AG04450 (cell line): ENCODE data around the gene MSI2. TPM values are rescaled to one million over a fixed set of nuclear protein-coding genes. Genes with fewer than 3 reads are reported as not detected.

Experiments
- CTCF ChIA-PET: fragments of 300-600, 350-600 bp; formaldehyde crosslinking; extraction: SDS; loops from one replicate; lab custom pipeline; 2022; ENCODE audit warnings: antibody characterized with exemption, inconsistent platforms; lab: Charles Lee
- POLR2A ChIA-PET: fragments of 350-600 bp; formaldehyde crosslinking; extraction: SDS; loops from one replicate; lab custom pipeline; 2021; ENCODE audit warnings: antibody characterized with exemption, inconsistent platforms; lab: Yijun Ruan, JAX
- DNase-seq: peaks from one replicate; pipeline ENCODE4 v3.0.0-alpha.2; 2011; ENCODE audit warnings: low read depth, low spot score
- H3K27ac ChIP-seq: one replicate; pipeline ENCODE4 v1.5.1; 2012; ENCODE audit warnings: low read depth, low read length, control low read depth
- H3K27me3 ChIP-seq: one replicate; pipeline ENCODE4 v1.6.0; 2012; ENCODE audit warnings: low read length; ENCODE audit not compliant: control insufficient read depth, insufficient read depth
- H3K4me3 ChIP-seq: 2 replicates; pipeline ENCODE4 v1.5.1; 2011; ENCODE audit warnings: mild to moderate bottlenecking, low read depth, low read length, control low read depth
- H3K9me3 ChIP-seq: 2 replicates; pipeline ENCODE4 v1.5.1; 2012; ENCODE audit warnings: low read length; ENCODE audit not compliant: control insufficient read depth, insufficient read depth
- polyA plus RNA-seq: library from polyadenylated mRNA; depleted of rRNA; stranded (reverse); fragments of >200 nt; gene quantifications from 2 replicates; pipeline ENCODE4 v1.2.3, GENCODE V29; 2011
- TF ChIP-seq, protein P1 (sequence below): IDR thresholded peaks from 2 replicates; pipeline ENCODE4 v1.5.1; 2011; ENCODE audit warnings: low read depth, low read length, control low read depth, inconsistent platforms

Gene MSI2
- polyA plus RNA-seq, 1 experiment: 26.2 TPM

DNA sequence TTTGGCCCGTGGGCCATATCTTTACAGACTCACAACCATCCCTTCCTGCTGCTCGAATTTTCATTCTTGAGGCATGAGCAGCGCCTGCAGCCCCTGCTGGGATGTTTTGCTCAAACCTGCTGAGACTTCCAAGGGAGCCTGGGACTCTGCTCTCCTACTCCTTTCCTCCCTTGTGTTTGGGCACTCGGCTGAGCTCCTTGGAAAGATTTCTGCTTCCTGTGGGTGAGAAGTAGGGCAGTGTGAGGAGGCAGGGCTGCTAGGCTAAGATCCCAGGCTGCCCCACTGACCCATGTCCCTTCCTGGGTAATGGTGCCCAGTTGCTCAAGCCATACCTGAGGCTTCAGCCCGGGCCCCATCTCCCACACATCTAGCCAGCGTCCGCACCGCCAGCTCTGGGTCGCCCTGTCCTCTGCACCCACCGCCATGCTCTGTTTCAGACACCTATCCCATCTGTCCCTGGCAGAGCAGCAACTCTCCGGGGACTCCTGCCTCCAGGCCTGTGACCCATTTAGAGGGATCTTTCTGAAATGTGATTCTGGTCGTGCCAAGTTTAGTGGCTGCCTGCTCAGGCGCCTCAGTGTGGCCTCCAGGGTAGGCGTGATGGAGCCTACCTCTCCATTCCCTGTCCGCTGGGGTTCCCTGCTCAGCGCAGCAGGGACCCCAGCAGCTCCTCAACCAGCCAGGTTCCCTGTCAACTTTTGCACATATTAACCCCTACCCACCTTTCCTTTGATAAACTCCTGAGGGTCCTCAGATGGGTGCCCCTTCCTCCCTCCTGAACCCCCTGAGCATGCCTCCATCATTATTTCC is 298.7 kb downstream of the MSI2 start:
- H3K4me3 ChIP-seq: no peak overlapping the region
- no peak overlapping the region for H3K27ac ChIP-seq
- no peak for DNase-seq
- ChIA-PET CTCF (interaction anchor here (1.4 to 5.2 kb wide), 3 partner anchors 43 to 311 kb away, joined by 6 to 36 read pairs (median 13); no protein-coding TSS in a partner anchor), POLR2A (no interaction called here)
- H3K9me3 ChIP-seq: no peaks in the 10 kb centered on the region
- H3K27me3 ChIP-seq: no peaks in the 10 kb centered on the region
- TF ChIP-seq, protein P1, sequence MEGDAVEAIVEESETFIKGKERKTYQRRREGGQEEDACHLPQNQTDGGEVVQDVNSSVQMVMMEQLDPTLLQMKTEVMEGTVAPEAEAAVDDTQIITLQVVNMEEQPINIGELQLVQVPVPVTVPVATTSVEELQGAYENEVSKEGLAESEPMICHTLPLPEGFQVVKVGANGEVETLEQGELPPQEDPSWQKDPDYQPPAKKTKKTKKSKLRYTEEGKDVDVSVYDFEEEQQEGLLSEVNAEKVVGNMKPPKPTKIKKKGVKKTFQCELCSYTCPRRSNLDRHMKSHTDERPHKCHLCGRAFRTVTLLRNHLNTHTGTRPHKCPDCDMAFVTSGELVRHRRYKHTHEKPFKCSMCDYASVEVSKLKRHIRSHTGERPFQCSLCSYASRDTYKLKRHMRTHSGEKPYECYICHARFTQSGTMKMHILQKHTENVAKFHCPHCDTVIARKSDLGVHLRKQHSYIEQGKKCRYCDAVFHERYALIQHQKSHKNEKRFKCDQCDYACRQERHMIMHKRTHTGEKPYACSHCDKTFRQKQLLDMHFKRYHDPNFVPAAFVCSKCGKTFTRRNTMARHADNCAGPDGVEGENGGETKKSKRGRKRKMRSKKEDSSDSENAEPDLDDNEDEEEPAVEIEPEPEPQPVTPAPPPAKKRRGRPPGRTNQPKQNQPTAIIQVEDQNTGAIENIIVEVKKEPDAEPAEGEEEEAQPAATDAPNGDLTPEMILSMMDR: no peak

DNA sequence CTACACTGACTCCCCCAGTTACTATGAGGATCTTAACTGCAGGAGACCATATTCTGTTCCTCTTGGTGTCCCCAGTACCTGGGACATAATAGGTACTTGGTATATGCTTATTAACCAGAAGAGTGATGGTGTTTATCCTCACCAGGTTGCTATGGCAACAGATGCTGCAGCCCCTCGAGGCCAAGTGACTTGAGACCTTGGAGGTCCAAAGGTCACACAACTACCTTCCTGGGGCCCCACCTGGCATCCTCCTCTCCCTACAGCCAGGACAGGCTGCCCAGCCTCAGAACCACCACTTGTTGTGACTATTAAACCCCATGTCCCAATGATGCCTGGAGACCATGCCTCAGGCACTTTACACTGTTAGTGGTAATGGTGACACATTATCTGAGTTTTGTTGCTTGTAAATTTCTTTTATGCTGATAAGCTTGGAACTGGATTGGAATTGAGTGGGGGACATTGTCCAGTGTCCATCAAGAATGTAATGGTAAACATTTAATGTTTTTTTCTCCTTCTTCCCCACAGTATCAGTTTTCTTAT is 299.4 kb downstream of the MSI2 start:
- Histone ChIP-seq H3K9me3 (no peaks in the 10 kb centered on the region), H3K4me3 (no peak overlapping the region), H3K27me3 (no peaks in the 10 kb centered on the region), H3K27ac (no peak overlapping the region)
- ChIA-PET CTCF (interaction anchor here (1.1 to 5.2 kb wide), 4 partner anchors 42 to 313 kb away, joined by 5 to 36 read pairs (median 10); no protein-coding TSS in a partner anchor), POLR2A (no interaction called here)
- TF ChIP-seq, protein P1: no peak
- DNase-seq: no peak

DNA sequence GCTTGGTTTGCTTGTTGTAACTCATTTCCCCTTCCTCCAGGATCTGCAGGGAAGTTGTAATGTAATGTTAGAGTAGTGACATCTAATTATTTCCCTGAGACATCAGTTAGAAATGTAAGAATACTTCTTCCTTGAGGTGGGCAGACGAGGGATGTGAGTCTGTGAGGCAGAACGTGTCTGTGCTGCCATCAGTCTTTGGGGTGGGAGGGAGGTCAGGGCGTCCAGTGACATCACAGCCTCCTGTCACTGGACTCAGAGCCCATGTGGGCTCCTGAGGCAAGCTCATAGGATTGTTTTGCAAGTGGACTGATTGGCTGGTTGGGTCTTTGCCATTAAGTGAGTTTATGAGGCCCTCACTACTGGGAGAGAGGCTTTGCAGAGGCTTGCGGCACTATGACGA is 300.0 kb downstream of the MSI2 start:
- CTCF ChIA-PET: interaction anchor here (1.1 to 2.3 kb wide), 3 partner anchors 14 to 313 kb away, joined by 5 to 7 read pairs (median 5); no protein-coding TSS in a partner anchor

DNA sequence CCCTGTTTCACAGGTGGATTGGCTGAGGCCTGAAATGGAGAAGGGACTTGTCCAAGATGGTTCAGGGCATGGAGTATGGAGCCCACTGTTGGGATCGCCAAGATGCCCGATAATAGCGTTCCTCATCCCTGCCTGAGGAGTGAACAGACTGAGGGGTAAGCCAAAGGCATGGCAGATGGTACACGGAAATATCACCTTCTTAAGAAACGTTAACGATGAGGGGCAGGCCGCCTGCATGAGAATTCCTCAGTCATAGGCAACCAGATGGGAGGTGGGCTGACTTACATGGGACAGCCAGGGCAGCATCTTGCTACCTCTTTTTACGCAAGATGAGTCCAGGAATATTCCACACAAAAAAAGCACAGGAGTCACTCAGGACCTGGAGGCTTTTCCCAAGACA is 300.7 kb downstream of the MSI2 start:
- Histone ChIP-seq H3K27ac (no peak overlapping the region), H3K4me3 (no peak overlapping the region), H3K9me3 (no peaks in the 10 kb centered on the region), H3K27me3 (no peaks in the 10 kb centered on the region)
- ChIA-PET POLR2A (no interaction called here), CTCF (interaction anchor here (1.8 to 2.3 kb wide), 3 partner anchors 14 to 313 kb away, joined by 5 to 13 read pairs (median 7); no protein-coding TSS in a partner anchor)
- DNase-seq: no peak
- TF ChIP-seq, protein P1: no peak

More for the DNA sequence above, 300.0 kb downstream of the MSI2 start:
- TF ChIP-seq, protein P1: no peak
- Histone ChIP-seq H3K9me3 (no peaks in the 10 kb centered on the region), H3K27me3 (no peaks in the 10 kb centered on the region), H3K4me3 (no peak overlapping the region), H3K27ac (no peak overlapping the region)
- no peak for DNase-seq
- POLR2A ChIA-PET: no interaction called here

DNA sequence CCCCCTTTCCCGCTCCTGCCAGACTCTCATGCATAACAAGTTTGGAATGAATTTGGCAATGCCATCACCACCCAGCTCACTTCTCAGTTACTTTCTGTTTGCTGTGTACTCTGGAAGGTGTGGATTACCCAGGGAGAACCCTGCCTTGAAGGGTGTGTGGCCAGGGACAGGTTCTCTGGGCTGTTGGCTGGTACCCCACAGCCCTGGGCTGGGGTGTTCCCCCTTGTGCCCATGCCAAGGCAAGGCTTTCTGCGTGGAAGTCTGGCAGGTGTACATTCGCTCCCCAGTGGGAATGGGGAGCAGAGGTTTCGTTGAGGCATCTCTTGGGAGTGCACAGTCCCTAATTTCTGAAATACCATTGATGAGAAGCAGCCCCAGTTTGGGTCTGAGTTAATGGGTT is 301.1 kb downstream of the MSI2 start:
- no peak for DNase-seq
- CTCF ChIA-PET: interaction anchor here (1.1 to 2.3 kb wide), 6 partner anchors 8 to 314 kb away, joined by 3 to 13 read pairs (median 7); no protein-coding TSS in a partner anchor
- TF ChIP-seq, protein P1: no peak
- no peaks in the 10 kb centered on the region for H3K27me3 ChIP-seq
- H3K27ac ChIP-seq: no peak overlapping the region
- H3K4me3 ChIP-seq: no peak overlapping the region
- no peaks in the 10 kb centered on the region for H3K9me3 ChIP-seq
- POLR2A ChIA-PET: no interaction called here
